KOPT-K1 (cell line): ENCODE data around the gene PTPRK.

Source experiments
- H3K27ac ChIP-seq: fragments of 200-600 bp; sonication (generic); 2 replicates; pipeline ENCODE4 v1.5.1; 2016; ENCODE audit warnings: antibody characterized with exemption, mild to moderate bottlenecking, low read depth, low read length; ENCODE audit not compliant: poor library complexity, severe bottlenecking
- H3K36me3 ChIP-seq: fragments of 200-600 bp; sonication (generic); 2 replicates; pipeline ENCODE4 v1.5.1; 2017; ENCODE audit warnings: antibody characterized with exemption, mild to moderate bottlenecking, low read length, moderate library complexity; ENCODE audit not compliant: insufficient read depth
- H3K9me3 ChIP-seq: fragments of 200-600 bp; sonication (generic); 2 replicates; pipeline ENCODE4 v1.5.1; 2017; ENCODE audit warnings: antibody characterized with exemption, low read length, mild to moderate bottlenecking; ENCODE audit not compliant: insufficient read depth, poor library complexity, severe bottlenecking

The PTPRK gene

DNA sequence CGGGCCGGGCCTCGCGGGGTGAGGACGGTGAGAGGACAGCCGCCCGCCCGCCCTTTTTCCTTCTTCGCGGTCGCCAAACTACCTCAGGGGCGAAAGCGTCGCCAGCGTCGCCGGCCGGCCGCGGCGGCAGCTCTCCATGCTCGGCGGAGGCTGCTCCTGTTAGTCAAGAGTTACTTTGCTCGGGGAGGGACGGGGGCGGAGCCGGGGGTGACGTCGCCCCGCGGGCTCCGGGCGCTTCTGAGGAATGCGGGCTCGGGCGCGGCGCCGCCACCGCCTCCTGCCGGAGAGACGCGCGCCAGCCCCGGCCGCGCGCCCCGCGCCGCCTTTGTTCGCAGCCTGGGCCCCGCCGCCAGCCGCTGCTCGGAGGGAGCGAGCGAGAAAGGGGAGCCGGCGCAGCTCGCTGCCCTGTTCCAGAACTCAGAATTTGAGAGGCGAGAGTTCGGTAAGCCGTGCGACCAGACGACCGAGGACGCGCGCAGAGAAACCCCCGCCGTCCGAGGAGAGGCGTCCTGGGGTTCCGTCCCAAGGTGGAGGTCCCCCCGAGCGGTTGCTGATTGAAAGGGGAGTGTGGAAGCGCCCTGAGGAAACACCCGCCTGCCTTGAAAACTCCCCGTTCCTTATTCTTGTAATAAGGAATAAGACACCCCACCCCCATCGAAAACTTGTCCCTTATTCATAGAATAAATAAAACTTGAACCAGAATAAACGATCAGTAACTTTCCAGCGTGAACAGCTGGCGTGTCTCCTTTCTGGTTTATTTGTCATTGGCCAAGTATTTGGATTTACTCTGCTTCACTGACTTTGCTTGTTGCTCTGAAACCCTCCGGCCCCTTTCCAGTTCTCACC, at the start of gene PTPRK:
PTPRK (minus strand) TSS at position 164 of the 846 bp plus-strand sequence. CDS start 241 bp downstream, outside the sequence.
- Histone ChIP-seq H3K36me3 (no peaks in the 10 kb centered on the region), H3K27ac (peak within 1 kb of the TSS; percentile 79), H3K9me3 (no peaks in the 10 kb centered on the region)

DNA sequence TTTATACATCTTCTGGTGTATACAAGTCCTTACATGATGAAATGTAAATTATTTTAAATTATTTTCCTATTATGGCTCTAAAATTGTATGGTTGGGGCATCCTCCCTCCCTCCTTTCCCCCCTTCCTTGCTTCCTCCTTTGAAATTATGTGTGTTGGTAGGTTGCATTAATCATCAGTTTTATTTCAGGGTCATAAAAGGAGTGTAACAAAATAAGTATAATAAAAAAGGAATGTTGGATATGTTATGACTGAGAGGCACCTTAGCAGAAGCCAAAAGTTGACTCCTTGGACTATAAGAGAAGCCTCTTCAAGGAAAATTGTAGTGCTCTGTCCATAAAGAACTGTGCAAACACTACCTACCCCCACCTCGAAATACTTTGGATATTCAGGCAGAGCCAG, 46.6 kb upstream of the PTPRK start:
- H3K27ac ChIP-seq = no peak overlapping the region
- H3K9me3 ChIP-seq = no peaks in the 10 kb centered on the region
- no peaks in the 10 kb centered on the region for H3K36me3 ChIP-seq

DNA sequence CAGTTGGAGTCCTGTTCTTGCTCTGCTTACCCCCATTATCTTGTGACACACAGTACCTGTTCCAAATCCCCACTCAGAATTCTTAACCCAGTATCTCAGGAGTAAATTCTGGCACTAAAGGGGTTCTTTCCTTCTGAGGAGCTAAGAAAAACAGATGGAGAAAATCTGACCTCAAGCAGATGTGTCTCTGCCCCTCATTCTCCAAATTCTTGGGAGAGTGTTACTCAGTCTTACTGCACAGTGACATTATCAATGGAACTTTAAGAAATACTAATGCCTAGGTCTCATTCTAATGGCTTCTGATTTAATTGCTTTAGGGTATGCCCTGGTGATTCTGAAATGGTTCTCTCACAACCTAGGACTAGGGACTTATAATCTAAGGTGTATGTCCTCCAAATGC, 40.6 kb upstream of the PTPRK start:
- no peaks in the 10 kb centered on the region for H3K9me3 ChIP-seq
- H3K27ac ChIP-seq = no peak overlapping the region
- no peaks in the 10 kb centered on the region for H3K36me3 ChIP-seq

DNA sequence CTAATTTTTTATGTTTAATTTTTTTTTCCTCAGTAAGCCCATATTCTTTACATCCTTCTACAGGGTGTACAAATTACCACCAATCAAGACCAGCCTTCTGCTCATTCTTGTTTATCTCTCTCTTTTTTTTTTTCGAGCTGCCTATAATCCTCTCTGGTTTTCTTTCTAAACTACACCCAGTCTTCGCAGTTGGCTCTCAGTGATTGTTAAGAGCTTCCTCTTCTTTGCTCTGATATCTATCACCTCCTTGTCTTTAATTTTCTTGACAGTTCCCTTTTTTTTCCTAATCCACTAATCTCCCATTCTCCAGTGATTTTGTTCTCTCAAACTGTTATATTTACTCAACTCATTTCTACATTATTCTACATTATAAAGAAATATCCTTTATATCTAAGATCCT, 38.5 kb upstream of the PTPRK start:
- Histone ChIP-seq H3K36me3 (no peaks in the 10 kb centered on the region), H3K9me3 (no peaks in the 10 kb centered on the region), H3K27ac (no peak overlapping the region)

DNA sequence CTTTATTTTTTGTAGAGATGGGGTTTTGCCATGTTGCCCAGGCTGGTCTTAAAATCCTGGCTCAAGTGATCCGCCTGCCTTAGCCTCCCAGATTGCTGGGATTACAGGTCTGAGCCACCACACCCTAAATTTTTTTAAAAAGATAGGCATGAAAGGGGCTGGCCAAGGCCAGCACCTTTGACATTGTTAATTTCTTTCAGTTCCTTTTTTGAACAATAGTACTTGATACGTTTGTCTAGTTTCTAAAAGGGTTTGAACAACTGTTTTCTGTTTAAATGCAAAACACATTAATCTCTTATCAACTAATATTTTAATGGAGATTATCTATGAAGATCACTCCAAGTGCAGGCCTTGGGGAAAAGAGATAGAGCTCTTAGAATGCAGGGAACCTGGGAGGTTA, 37.6 kb upstream of the PTPRK start:
- Histone ChIP-seq H3K9me3 (no peaks in the 10 kb centered on the region), H3K36me3 (no peaks in the 10 kb centered on the region), H3K27ac (no peak overlapping the region)

DNA sequence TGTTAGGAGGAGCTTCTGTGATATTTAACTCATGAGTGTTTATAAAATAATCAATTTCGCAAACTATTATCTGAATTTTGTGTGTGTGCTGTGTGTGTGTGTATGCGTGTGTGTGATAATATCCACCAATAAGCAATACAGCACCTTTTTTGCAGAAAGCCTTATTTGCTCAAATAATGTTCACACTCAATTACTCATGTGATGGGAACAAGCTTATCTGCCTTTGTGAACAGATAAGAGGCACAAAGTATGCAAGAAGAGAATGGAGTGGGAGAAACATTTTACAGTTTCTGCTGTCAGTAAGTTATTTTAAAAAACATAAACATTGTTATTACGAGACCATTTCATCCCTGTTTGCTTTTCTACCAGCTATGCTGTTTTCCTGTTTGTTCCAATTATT, 36.7 kb upstream of the PTPRK start:
- H3K9me3 ChIP-seq = no peaks in the 10 kb centered on the region
- H3K36me3 ChIP-seq = no peaks in the 10 kb centered on the region
- no peak overlapping the region for H3K27ac ChIP-seq

DNA sequence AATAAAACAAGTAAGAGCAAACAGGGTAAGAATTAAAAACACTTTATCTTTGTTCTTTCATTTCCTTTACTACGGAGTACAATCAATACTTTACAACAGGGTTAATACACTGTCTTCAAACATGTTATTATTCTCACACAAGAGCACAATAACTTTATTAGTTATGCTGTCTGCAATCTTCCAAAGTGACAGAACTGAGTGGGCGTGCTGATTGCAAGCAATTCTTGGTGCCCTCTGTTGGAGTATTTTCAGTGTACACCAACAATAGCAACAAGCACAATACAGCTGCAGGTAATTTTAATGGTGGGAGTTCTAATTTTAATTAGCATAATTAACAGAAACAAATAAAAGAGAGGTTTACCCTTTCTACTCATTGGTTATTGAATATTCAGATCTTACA, 33.9 kb upstream of the PTPRK start:
- no peak overlapping the region for H3K27ac ChIP-seq
- no peaks in the 10 kb centered on the region for H3K36me3 ChIP-seq
- no peaks in the 10 kb centered on the region for H3K9me3 ChIP-seq

DNA sequence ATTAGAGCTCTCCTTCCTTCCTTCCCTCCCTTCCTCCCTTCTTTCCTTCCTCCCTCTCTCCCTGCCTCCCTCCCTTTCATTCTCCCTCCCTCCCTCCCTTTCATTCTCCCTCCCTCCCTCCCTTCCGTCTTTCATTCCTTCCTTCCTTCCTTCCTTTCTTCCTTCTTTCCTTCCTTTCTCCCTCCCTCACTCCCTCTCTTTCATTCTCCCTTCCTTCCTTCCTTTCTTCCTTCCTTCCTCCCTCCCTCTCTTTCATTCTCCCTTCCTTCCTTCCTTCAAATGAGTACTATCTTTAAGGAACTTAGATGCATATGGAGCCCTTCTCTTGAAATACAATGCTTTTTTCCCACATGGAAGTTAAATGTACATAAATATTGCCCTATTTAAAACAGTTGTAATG, 20.9 kb upstream of the PTPRK start:
- Histone ChIP-seq H3K9me3 (peaks cover 14% of the 10 kb centered on the region), H3K36me3 (no peaks in the 10 kb centered on the region), H3K27ac (no peak overlapping the region)

DNA sequence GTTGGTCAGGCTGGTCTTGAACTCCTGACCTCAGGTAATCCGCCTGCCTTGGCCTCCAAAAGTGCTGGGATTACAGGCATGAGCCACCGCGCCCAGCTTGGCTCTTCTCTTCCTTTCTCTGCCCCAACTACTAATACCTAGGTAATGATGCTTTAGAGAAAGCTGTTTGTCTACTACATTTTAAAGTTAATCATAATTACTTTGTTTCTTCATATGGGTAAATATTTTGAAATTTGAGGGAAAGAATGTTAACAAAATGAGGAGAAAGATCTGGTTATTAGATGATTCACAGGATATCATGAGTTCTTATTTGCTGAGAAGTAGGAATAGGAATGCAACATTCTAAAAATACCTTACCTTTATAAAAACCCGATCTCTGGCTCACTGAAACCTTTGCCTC, 18.4 kb upstream of the PTPRK start:
- Histone ChIP-seq H3K9me3 (no peaks in the 10 kb centered on the region), H3K36me3 (no peaks in the 10 kb centered on the region), H3K27ac (no peak overlapping the region)

DNA sequence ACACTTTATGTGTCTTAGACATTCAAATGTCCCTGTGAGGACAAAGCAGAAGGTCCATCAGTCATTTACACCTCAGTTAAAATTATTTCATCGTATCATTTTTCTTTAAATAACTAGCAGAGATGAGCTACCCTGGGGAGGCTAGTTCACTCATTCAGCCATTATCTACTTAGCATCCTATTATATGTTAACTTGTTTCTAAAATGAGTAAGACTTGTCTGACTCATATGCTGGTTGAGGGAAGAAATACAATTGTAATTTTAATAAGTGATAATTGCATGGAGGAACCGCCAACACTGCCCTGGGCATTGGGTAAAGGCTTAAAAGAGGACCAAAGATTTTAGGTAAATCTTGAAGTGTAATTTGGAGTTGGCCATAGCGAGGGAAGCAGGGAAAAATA, 12.4 kb upstream of the PTPRK start:
- no peaks in the 10 kb centered on the region for H3K36me3 ChIP-seq
- H3K9me3 ChIP-seq = no peaks in the 10 kb centered on the region
- H3K27ac ChIP-seq = no peak overlapping the region

DNA sequence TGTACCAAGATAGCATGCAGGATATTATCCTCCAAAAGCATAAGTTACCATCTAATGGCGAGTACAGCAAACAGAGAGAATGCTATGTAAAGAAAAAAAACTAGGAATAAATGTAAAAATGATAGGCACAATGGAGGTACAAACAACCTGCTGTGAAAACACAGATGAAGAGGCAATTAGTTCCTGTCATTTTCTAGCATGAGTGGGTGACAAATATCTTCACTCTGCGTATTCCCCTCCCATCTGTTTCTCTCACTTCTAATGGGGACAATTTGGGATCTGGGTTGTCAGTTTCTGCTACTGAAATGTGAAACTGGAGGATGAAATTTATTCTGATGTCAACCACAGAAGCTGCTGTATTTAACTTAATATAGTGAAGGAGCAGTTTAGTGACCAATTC, 11.7 kb upstream of the PTPRK start:
- H3K36me3 ChIP-seq = no peaks in the 10 kb centered on the region
- no peak overlapping the region for H3K27ac ChIP-seq
- no peaks in the 10 kb centered on the region for H3K9me3 ChIP-seq

DNA sequence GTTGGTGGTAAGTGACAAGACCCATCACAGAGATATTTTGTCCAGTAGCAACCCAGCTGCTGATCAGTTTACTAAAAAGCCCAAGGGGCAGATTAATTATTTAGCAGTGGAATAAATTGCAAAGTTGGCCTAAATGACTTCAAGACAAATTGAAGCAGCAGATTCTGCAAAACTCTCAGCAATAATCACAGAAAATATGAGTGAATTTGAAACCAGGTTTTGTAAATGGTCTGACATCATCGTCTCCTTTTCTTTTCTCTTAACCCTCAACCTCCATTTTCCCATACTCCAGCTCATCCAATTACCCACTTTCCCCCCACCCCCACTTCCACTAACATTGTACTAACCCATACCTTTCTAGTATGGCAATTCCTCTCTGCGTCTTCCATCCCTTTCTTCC, 11.3 kb upstream of the PTPRK start:
- Histone ChIP-seq H3K36me3 (no peaks in the 10 kb centered on the region), H3K27ac (no peak overlapping the region), H3K9me3 (no peaks in the 10 kb centered on the region)

DNA sequence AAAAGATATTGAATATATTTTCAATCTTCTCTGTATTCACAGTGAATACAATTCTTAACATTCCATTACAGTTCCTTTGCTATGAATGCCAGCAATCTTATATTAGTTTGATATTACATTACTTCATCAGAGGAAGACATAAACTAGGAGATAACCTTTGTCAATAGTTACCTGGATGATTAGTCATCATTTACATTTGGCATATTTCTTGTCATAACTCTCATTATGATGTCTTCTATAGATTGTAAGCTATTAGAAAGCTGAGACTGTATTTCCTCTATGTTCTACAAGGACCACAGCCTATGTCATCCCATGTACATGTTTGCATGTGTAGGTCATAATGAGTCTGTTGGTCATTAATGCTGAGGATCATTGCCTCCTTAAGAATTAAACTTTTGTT, 7.8 kb upstream of the PTPRK start:
- Histone ChIP-seq H3K36me3 (no peaks in the 10 kb centered on the region), H3K27ac (no peak overlapping the region)

DNA sequence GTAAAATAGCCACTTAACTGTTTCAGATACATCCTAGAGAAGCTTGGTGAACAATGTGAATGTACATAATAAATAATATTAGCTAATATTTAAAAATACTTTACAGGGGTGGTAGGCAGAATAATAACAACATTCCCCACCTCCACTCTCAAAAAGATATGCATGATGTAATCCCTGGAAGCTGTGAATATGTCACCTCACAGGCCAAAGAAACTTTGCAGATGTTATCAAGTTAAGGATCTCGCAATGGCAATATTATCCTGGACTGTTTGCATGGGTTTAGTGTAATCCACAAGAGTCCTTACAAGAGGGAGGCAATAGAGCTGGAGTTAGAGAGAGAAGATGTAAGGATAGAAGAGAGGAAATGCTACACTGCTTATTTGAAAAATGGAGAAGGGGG, 7.0 kb upstream of the PTPRK start:
- Histone ChIP-seq H3K36me3 (no peaks in the 10 kb centered on the region), H3K27ac (no peak overlapping the region), H3K9me3 (no peaks in the 10 kb centered on the region)

More for the DNA sequence above, 7.8 kb upstream of the PTPRK start:
- no peaks in the 10 kb centered on the region for H3K9me3 ChIP-seq

DNA sequence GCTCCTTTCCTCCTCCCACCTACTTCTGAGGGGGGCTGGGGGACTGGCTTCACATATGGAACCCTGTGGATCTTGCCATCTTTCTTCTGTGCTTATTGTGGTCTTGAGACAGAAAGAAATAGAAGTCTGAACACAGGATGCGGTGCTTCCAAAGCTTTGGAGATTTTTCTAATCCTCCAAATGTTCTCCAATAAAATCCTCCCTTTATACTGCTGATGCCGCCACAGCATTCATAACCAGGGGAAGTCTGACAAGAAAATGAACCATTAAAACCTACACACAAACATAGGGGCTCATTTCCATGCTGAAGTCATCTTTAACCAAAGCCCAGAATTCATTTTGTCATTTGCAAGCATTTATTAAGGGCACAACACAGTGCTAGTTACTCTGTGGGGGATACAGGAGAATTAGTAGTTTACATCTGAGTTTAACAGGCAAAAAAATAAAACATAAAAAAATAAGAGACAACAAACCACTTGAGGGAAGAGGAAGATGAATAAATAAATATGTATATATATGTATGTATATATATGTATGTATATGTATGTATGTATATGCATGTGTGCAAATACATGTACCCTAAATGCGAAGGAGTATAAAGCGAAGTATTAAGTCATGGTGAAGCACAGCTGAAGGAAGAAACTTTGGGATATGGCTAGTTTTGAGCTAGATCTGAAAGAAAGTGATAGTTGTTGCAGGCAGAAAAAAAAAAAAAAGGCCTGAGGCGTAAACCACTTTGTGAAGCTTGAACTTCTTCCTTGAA, 5.9 kb upstream of the PTPRK start:
- Histone ChIP-seq H3K27ac (no peak overlapping the region), H3K36me3 (no peaks in the 10 kb centered on the region), H3K9me3 (no peaks in the 10 kb centered on the region)

DNA sequence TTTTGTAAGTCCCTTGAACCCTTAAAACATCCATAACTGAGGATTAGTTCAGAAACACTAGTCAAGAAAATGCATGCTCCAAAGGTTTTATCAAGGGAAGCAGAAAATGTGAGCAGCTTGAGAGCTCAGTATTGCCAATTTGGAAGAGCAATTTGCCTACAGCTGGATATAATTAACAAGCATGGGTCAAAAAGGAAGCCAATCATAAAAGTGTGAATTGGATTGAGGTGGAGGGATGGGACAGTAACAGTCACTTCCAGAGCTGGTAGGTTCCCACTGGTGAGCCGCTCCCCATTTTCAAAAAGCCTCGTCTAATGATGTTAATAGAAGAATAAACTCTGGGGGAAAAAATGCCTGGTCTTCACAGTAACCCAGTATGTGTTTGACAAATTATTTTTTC, 5.0 kb upstream of the PTPRK start:
- H3K27ac ChIP-seq = no peak overlapping the region
- H3K9me3 ChIP-seq = no peaks in the 10 kb centered on the region
- no peaks in the 10 kb centered on the region for H3K36me3 ChIP-seq
